CD14-positive monocyte (primary cell): ENCODE results near the gene POLR3C. TPM values are rescaled to one million over a fixed set of nuclear protein-coding genes. Genes with fewer than 3 reads are reported as not detected.
"Not testable (repeated sequence)": the region's sequence is repeated elsewhere in the genome, so short reads cannot be mapped to it uniquely, and the experiment has no call there.

Experiments
- DNase-seq, 3 donors: peaks; one replicate each; pipeline ENCODE4 v3.0.0-alpha.2; 2011 to 2022
- H2AFZ ChIP-seq: 2 replicates; pipeline ENCODE4 v1.6.0; 2012; ENCODE audit warnings: mild to moderate bottlenecking, low read depth, low read length, inconsistent platforms; ENCODE audit not compliant: insufficient read depth, poor library complexity, severe bottlenecking
- H3K27ac ChIP-seq, 2 donors: 1 replicate in 1 of 2; 2 replicates in 1 of 2; pipeline ENCODE4 v1.5.1; 2012 to 2013; ENCODE audit warnings: low read length in 2 of 2, control low read depth in 1 of 2, inconsistent platforms in 1 of 2, low read depth in 1 of 2, mild to moderate bottlenecking in 1 of 2
- H3K27me3 ChIP-seq, 2 donors: one replicate each; pipeline versions ENCODE4 v1.6.0 to v1.6.1; 2011 to 2013; ENCODE audit warnings: low read length in 2 of 2; ENCODE audit not compliant: control insufficient read depth in 2 of 2, insufficient read depth in 2 of 2
- H3K36me3 ChIP-seq, 2 donors: replicated peaks in 1 of 2; 1 replicate in 1 of 2; 2 replicates in 1 of 2; pipeline versions ENCODE4 v1.5.1 to v1.6.1; 2012 to 2013; ENCODE audit warnings: low read length in 2 of 2, control low read depth in 1 of 2, inconsistent platforms in 1 of 2, mild to moderate bottlenecking in 1 of 2; ENCODE audit not compliant: insufficient read depth in 2 of 2, control insufficient read depth in 1 of 2
- H3K4me1 ChIP-seq, 2 donors: 1 replicate in 1 of 2; 2 replicates in 1 of 2; pipeline versions ENCODE4 v1.5.1 to v1.6.1; 2012 to 2013; ENCODE audit warnings: low read length in 2 of 2, control low read depth in 1 of 2, inconsistent platforms in 1 of 2, mild to moderate bottlenecking in 1 of 2, moderate library complexity in 1 of 2; ENCODE audit not compliant: insufficient read depth in 2 of 2, control insufficient read depth in 1 of 2
- H3K4me2 ChIP-seq: replicated peaks from 2 replicates; pipeline ENCODE3; 2012; ENCODE audit warnings: low read length, moderate library complexity, mild to moderate bottlenecking; ENCODE audit not compliant: poor library complexity, severe bottlenecking; ENCODE audit errors: extremely low read depth
- H3K4me3 ChIP-seq, 3 experiments: fragments of 200-600 bp in 1 of 3; sonication (generic) in 1 of 3; replicated peaks in 1 of 3; 1 replicate in 2 of 3; 2 replicates in 1 of 3; pipeline ENCODE4 v1.5.1; 2011 to 2013; ENCODE audit warnings: low read length in 3 of 3, mild to moderate bottlenecking in 3 of 3, control low read depth in 2 of 3, low read depth in 2 of 3, inconsistent platforms in 1 of 3, moderate library complexity in 1 of 3
- H3K79me2 ChIP-seq: 2 replicates; pipeline ENCODE4 v1.6.0; 2012; ENCODE audit warnings: mild to moderate bottlenecking, control low read depth, inconsistent platforms, low read length, moderate library complexity; ENCODE audit not compliant: insufficient read depth
- H3K9ac ChIP-seq: 2 replicates; pipeline ENCODE4 v1.6.0; 2017; ENCODE audit warnings: low read length, mild to moderate bottlenecking; ENCODE audit not compliant: insufficient read depth, poor library complexity, severe bottlenecking
- H3K9me3 ChIP-seq, 2 donors: replicated peaks in 1 of 2; 1 replicate in 1 of 2; 2 replicates in 1 of 2; pipeline versions ENCODE4 v1.5.1 to v1.6.1; 2012 to 2013; ENCODE audit warnings: low read length in 2 of 2, control low read depth in 1 of 2; ENCODE audit not compliant: control insufficient read depth in 1 of 2, insufficient read depth in 1 of 2
- H4K20me1 ChIP-seq: 2 replicates; pipeline ENCODE4 v1.6.0; 2012; ENCODE audit warnings: mild to moderate bottlenecking, low read length, control low read depth, moderate library complexity; ENCODE audit not compliant: insufficient read depth
- H3K27ac Mint-ChIP-seq, 7 donors: one replicate each; pipeline ENCODE4 v1.8.0; 2020; ENCODE audit warnings: mild to moderate bottlenecking in 7 of 7, mixed read lengths in 7 of 7, moderate library complexity in 6 of 7, inconsistent platforms in 2 of 7
- H3K27me3 Mint-ChIP-seq, 3 donors: one replicate each; pipeline ENCODE4 v1.8.0; 2021 to 2022; ENCODE audit warnings: low read depth in 3 of 3, mild to moderate bottlenecking in 3 of 3, mixed read lengths in 3 of 3, moderate library complexity in 3 of 3, inconsistent platforms in 1 of 3
- H3K36me3 Mint-ChIP-seq, 2 donors: one replicate each; pipeline ENCODE4 v1.8.0; 2020; ENCODE audit warnings: mixed read lengths in 2 of 2, inconsistent platforms in 1 of 2, mild to moderate bottlenecking in 1 of 2
- H3K4me1 Mint-ChIP-seq: one replicate; pipeline ENCODE4 v1.8.0; 2020; ENCODE audit warnings: mild to moderate bottlenecking, mixed read lengths
- H3K4me3 Mint-ChIP-seq, 2 donors: one replicate each; pipeline ENCODE4 v1.8.0; 2020; ENCODE audit warnings: mild to moderate bottlenecking in 2 of 2, mixed read lengths in 2 of 2, moderate library complexity in 1 of 2
- H3K9me3 Mint-ChIP-seq, 7 donors: one replicate each; pipeline ENCODE4 v1.8.0; 2020 to 2022; ENCODE audit warnings: mixed read lengths in 7 of 7, mild to moderate bottlenecking in 6 of 7, moderate library complexity in 6 of 7, inconsistent platforms in 2 of 7
- WGBS: methylation state at CpG from one replicate; pipeline ENCODE4 v1.1.5; 2013; ENCODE audit warnings: missing lambda C conversion rate; ENCODE audit not compliant: insufficient coverage; 5-methylcytosine and 5-hydroxymethylcytosine counted together
- intact Hi-C, 2 donors: fragments of 100-400 bp; cut with micrococcal nuclease; formaldehyde crosslinking; loops; one replicate each; pipeline versions ENCODE4 v1.15.0 to v1.15.1; 2023
- polyA plus RNA-seq, 3 donors: library from polyadenylated mRNA; depleted of rRNA in 1 of 3; unstranded in 2 of 3; stranded (reverse) in 1 of 3; fragments of 300-500 nt in 2 of 3; fragments of >200 nt in 1 of 3; fragmentation: Illumina TruSeq in 2 of 3; gene quantifications; 1 replicate in 2 of 3; 2 replicates in 1 of 3; pipeline ENCODE4 v1.2.3, GENCODE V29; 2012 to 2021
- TF ChIP-seq, protein P1 (sequence below): fragments of 200-600 bp; IDR thresholded peaks from one replicate; pipeline ENCODE4 v1.8.0; 2022; ENCODE audit warnings: antibody characterized with exemption, mild to moderate bottlenecking

Gene POLR3C
- polyA plus RNA-seq, 3 donors, result 23.5 to 41.3 (median 30.5) TPM

DNA sequence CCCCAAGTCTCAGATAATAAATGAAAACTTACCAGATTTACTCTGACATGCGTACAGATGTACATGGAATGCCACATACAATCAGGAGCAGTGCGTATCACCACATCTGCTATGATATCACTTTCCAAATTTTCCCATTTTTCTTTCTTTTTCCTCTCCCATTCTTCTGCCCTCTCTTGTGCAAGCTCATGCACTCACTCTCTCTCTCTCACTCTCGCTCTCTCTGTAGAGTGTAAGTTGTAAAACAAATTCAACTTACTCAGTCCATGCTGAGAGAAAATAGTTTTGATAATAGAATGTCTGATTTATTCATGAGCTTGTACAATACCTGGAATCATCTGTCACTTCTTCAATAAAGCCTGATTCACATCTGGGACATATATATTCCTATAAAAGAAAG lies 35.4 kb upstream of the POLR3C start:
- TF ChIP-seq, protein P1, sequence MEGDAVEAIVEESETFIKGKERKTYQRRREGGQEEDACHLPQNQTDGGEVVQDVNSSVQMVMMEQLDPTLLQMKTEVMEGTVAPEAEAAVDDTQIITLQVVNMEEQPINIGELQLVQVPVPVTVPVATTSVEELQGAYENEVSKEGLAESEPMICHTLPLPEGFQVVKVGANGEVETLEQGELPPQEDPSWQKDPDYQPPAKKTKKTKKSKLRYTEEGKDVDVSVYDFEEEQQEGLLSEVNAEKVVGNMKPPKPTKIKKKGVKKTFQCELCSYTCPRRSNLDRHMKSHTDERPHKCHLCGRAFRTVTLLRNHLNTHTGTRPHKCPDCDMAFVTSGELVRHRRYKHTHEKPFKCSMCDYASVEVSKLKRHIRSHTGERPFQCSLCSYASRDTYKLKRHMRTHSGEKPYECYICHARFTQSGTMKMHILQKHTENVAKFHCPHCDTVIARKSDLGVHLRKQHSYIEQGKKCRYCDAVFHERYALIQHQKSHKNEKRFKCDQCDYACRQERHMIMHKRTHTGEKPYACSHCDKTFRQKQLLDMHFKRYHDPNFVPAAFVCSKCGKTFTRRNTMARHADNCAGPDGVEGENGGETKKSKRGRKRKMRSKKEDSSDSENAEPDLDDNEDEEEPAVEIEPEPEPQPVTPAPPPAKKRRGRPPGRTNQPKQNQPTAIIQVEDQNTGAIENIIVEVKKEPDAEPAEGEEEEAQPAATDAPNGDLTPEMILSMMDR, result no peak
- WGBS, result 100% methylated on average over 1 of the region's 3 CpGs
- Histone ChIP-seq H3K9me3 (no peaks in the 10 kb centered on the region), H3K4me1 (no peaks in the 10 kb centered on the region), H4K20me1 (peaks cover 11% of the 10 kb centered on the region), H3K36me3 (peaks cover 25 to 58% of the 10 kb centered on the region in 2 donors), H3K4me2 (no peak overlapping the region), H3K9ac (no peak overlapping the region), H3K4me3 (no peak overlapping the region), H2AFZ (no peak overlapping the region), H3K27me3 (no peaks in the 10 kb centered on the region), H3K27ac (no peak overlapping the region), H3K79me2 (peaks cover 4% of the 10 kb centered on the region)
- Mint-ChIP-seq H3K4me1 (peaks cover 10% of the 10 kb centered on the region), H3K9me3 (peaks cover 0 to 2% (median 0%) of the 10 kb centered on the region in 7 donors), H3K4me3 (no peak overlapping the region), H3K27me3 (peaks cover 0 to 1% (median 0%) of the 10 kb centered on the region in 3 donors), H3K27ac (peak overlapping the region in 1 of 7 donors; percentile 3), H3K36me3 (peaks cover 43 to 55% of the 10 kb centered on the region in 2 donors)
- DNase-seq, result no peak
- intact Hi-C loops, result no loop called here

DNA sequence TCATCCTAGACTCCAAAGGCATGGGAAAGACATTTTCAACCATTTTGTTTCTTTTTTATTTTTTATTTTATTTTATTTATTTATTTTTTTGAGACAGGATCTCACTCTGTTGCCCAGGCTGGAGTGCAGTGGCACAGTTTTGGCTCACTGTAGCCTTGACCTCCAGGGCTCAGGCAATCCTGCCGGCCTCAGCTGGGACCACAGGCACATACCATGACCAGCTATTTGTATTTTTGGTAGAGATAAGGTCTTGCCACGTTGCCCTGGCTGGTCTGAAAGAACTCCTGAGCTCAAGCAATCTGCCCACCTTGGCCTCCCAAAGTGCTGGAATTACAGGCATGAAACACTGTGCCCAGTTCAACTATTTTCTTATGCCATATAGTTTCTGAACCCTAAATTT lies 32.1 kb upstream of the POLR3C start:
- peaks cover 35 to 54% of the 10 kb centered on the region in 2 donors for H3K36me3 Mint-ChIP-seq
- not testable (repeated sequence) for H3K9ac ChIP-seq

More for the DNA sequence above, 32.1 kb upstream of the POLR3C start:
- H3K4me1 ChIP-seq, intact Hi-C loops, H3K4me2 ChIP-seq, H3K27me3 ChIP-seq, H3K4me3 ChIP-seq, H3K4me1 Mint-ChIP-seq, H3K27me3 Mint-ChIP-seq, H3K4me3 Mint-ChIP-seq, H3K27ac ChIP-seq, DNase-seq, H2AFZ ChIP-seq, H4K20me1 ChIP-seq, H3K27ac Mint-ChIP-seq: not testable (repeated sequence)
- H3K79me2 ChIP-seq, result peaks cover 28% of the 10 kb centered on the region
- H3K9me3 ChIP-seq, result peaks cover 13 to 18% of the 10 kb centered on the region in 2 donors
- H3K9me3 Mint-ChIP-seq, result peaks cover 11 to 25% (median 21%) of the 10 kb centered on the region in 7 donors
- WGBS, result no CpG with 5 or more reads among the region's 2 CpGs
- H3K36me3 ChIP-seq, result peaks cover 16 to 43% of the 10 kb centered on the region in 2 donors
